Measurements from ENCODE around the gene AURKB.
A peak's percentile ranks its signal among the peaks of the same experiment; 100 is the strongest.
"Not testable (repeated sequence)": the region's sequence is repeated elsewhere in the genome, so short reads cannot be mapped to it uniquely, and the experiment has no call there.

Gene AURKB

DNA sequence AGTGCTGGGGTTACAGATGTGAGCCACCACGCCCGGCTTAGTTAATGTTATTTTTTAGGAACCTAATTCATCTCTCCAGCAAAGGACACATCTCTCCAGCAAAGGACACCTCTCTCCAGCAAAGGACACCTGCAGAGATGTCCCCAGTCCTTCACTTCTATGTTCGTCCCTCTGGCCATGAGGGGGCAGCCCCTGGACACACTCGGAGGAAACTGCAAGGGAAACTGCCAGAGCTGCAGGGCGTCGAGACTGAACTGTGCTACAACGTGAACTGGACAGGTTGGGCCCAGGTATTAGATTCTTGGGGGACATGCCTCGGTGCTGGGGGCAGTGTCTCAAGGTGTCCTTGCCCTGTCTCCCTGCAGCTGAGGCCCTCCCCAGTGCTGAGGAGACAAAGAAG, 43.4 kb upstream of the AURKB start:
- Histone ChIP-seq H3K27me3 (replicated peaks in 2 of 5; ENCODE audit: control insufficient read depth in 4 of 5, insufficient read depth in 5 of 5, low read length in 4 of 5) (no peaks in the 10 kb centered on the region), H3K36me3 (ENCODE audit: control insufficient read depth in 4 of 4, insufficient read depth in 4 of 4, low read length in 3 of 4) (peaks cover 2 to 51% (median 40%) of the 10 kb centered on the region in 4 experiments), H3K4me1 (ENCODE audit: control extremely low read depth in 1 of 4, control insufficient read depth in 4 of 4, insufficient read depth in 4 of 4, low read length in 3 of 4) (peaks cover 8 to 15% (median 13%) of the 10 kb centered on the region in 4 experiments), H3K27ac (ENCODE audit: insufficient read depth in 1 of 2, low read depth in 1 of 2, low read length in 2 of 2, poor library complexity in 1 of 2, severe bottlenecking in 2 of 2) (no peak overlapping the region), H3K9me3 (ENCODE audit: control extremely low read depth in 1 of 5, control insufficient read depth in 4 of 5, insufficient read depth in 2 of 5, low read depth in 1 of 5, low read length in 4 of 5) (no peaks in the 10 kb centered on the region), H3K4me3 (ENCODE audit: control insufficient read depth in 1 of 7, extremely low read depth in 1 of 7, insufficient read depth in 4 of 7, low read depth in 2 of 7, low read length in 6 of 7) (no peak overlapping the region)
- peak in 2 of 3 donors; percentile 7 to 23 for DNase-seq
- WGBS (ENCODE audit: insufficient coverage), result 81% methylated on average over 8 of the region's 8 CpGs
- CTCF ChIA-PET, result interaction anchor here (1.0 to 2.0 kb wide), 2 partner anchors 11 to 47 kb away, joined by 5 to 6 read pairs; no protein-coding TSS in a partner anchor
- POLR2A ChIA-PET, result no interaction called here

- not testable (repeated sequence) for H3K4me3 ChIP-seq (ENCODE audit: control insufficient read depth in 1 of 7, extremely low read depth in 1 of 7, insufficient read depth in 4 of 7, low read depth in 2 of 7, low read length in 6 of 7); H3K27me3 ChIP-seq (replicated peaks in 2 of 5; ENCODE audit: control insufficient read depth in 4 of 5, insufficient read depth in 5 of 5, low read length in 4 of 5); H3K27ac ChIP-seq (ENCODE audit: insufficient read depth in 1 of 2, low read depth in 1 of 2, low read length in 2 of 2, poor library complexity in 1 of 2, severe bottlenecking in 2 of 2); H3K9me3 ChIP-seq (ENCODE audit: control extremely low read depth in 1 of 5, control insufficient read depth in 4 of 5, insufficient read depth in 2 of 5, low read depth in 1 of 5, low read length in 4 of 5); DNase-seq
- peaks cover 2 to 33% (median 27%) of the 10 kb centered on the region in 4 experiments for H3K36me3 ChIP-seq (ENCODE audit: control insufficient read depth in 4 of 4, insufficient read depth in 4 of 4, low read length in 3 of 4)
- H3K4me1 ChIP-seq (ENCODE audit: control extremely low read depth in 1 of 4, control insufficient read depth in 4 of 4, insufficient read depth in 4 of 4, low read length in 3 of 4), result peaks cover 8 to 24% (median 19%) of the 10 kb centered on the region in 4 experiments
- 100% methylated on average over 1 of the region's 2 CpGs for WGBS (ENCODE audit: insufficient coverage)
- CTCF ChIA-PET, result interaction anchor here (0.6 to 1.2 kb wide), 2 partner anchors 28 to 237 kb away, joined by 3 read pairs; no protein-coding TSS in a partner anchor
- POLR2A ChIA-PET, result interaction anchor here (0.7 kb wide), 1 partner anchor 494 kb away, joined by 6 read pairs; no protein-coding TSS in a partner anchor
Measured at GRCh38 chr17:8251411-8251810, 41.0 kb upstream of the AURKB start.

GRCh38 chr17:8249621-8250500, 39.5 kb upstream of the AURKB start:
- peak overlapping the region; percentile 72 to 98 for H3K27ac ChIP-seq (ENCODE audit: insufficient read depth in 1 of 2, low read depth in 1 of 2, low read length in 2 of 2, poor library complexity in 1 of 2, severe bottlenecking in 2 of 2)
- peak overlapping the region; percentile 91 to 99 (median 95) for H3K4me3 ChIP-seq (ENCODE audit: control insufficient read depth in 1 of 7, extremely low read depth in 1 of 7, insufficient read depth in 4 of 7, low read depth in 2 of 7, low read length in 6 of 7)
- H3K9me3 ChIP-seq (ENCODE audit: control extremely low read depth in 1 of 5, control insufficient read depth in 4 of 5, insufficient read depth in 2 of 5, low read depth in 1 of 5, low read length in 4 of 5), result no peaks in the 10 kb centered on the region
- no peaks in the 10 kb centered on the region for H3K27me3 ChIP-seq (replicated peaks in 2 of 5; ENCODE audit: control insufficient read depth in 4 of 5, insufficient read depth in 5 of 5, low read length in 4 of 5)
- 21% methylated on average over 10 of the region's 10 CpGs for WGBS (ENCODE audit: insufficient coverage)
- CTCF ChIA-PET, result interaction anchor here (1.1 to 6.8 kb wide), 4 partner anchors 10 to 51 kb away, joined by 4 to 55 read pairs (median 6); partner anchors contain the start of gene SLC25A35
- H3K36me3 ChIP-seq (ENCODE audit: control insufficient read depth in 4 of 4, insufficient read depth in 4 of 4, low read length in 3 of 4), result peaks cover 7 to 23% (median 14%) of the 10 kb centered on the region in 4 experiments
- POLR2A ChIA-PET, result interaction anchor here (0.7 to 1.9 kb wide), 4 partner anchors 27 to 88 kb away, joined by 3 to 8 read pairs (median 6); partner anchors contain the start of gene SLC25A35
- H3K4me1 ChIP-seq (ENCODE audit: control extremely low read depth in 1 of 4, control insufficient read depth in 4 of 4, insufficient read depth in 4 of 4, low read length in 3 of 4), result peaks cover 8 to 26% (median 22%) of the 10 kb centered on the region in 4 experiments
- DNase-seq, result no peak

- peak within 1 kb of the TSS; percentile 91 to 99 (median 95) for H3K4me3 ChIP-seq (ENCODE audit: control insufficient read depth in 1 of 7, extremely low read depth in 1 of 7, insufficient read depth in 4 of 7, low read depth in 2 of 7, low read length in 6 of 7)
- ChIA-PET POLR2A (interaction anchor here (0.9 to 3.4 kb wide), 5 partner anchors 26 to 76 kb away, joined by 4 to 12 read pairs (median 7); partner anchors contain the start of gene SLC25A35), CTCF (interaction anchor here (1.1 to 6.8 kb wide), 4 partner anchors 11 to 52 kb away, joined by 4 to 55 read pairs (median 6); partner anchors contain the start of gene SLC25A35)
- peaks cover 8 to 26% (median 22%) of the 10 kb centered on the region in 4 experiments for H3K4me1 ChIP-seq (ENCODE audit: control extremely low read depth in 1 of 4, control insufficient read depth in 4 of 4, insufficient read depth in 4 of 4, low read length in 3 of 4)
- peak; percentile 95 to 97 (median 97) for DNase-seq
- peaks cover 6 to 17% (median 8%) of the 10 kb centered on the region in 4 experiments for H3K36me3 ChIP-seq (ENCODE audit: control insufficient read depth in 4 of 4, insufficient read depth in 4 of 4, low read length in 3 of 4)
- H3K27ac ChIP-seq (ENCODE audit: insufficient read depth in 1 of 2, low read depth in 1 of 2, low read length in 2 of 2, poor library complexity in 1 of 2, severe bottlenecking in 2 of 2), result peak within 1 kb of the TSS; percentile 98
- H3K27me3 ChIP-seq (replicated peaks in 2 of 5; ENCODE audit: control insufficient read depth in 4 of 5, insufficient read depth in 5 of 5, low read length in 4 of 5), result no peaks in the 10 kb centered on the region
- no peaks in the 10 kb centered on the region for H3K9me3 ChIP-seq (ENCODE audit: control extremely low read depth in 1 of 5, control insufficient read depth in 4 of 5, insufficient read depth in 2 of 5, low read depth in 1 of 5, low read length in 4 of 5)
- under 1% methylated on average over 55 of the region's 58 CpGs for whole genome bisulfite sequencing (ENCODE audit: insufficient coverage)
Measured at GRCh38 chr17:8248751-8249607, 38.6 kb upstream of the AURKB start, which contains the start of gene PFAS. PFAS (plus strand) TSS chr17:8249289; CDS start chr17:8253938, 4,649 bp downstream.

DNA sequence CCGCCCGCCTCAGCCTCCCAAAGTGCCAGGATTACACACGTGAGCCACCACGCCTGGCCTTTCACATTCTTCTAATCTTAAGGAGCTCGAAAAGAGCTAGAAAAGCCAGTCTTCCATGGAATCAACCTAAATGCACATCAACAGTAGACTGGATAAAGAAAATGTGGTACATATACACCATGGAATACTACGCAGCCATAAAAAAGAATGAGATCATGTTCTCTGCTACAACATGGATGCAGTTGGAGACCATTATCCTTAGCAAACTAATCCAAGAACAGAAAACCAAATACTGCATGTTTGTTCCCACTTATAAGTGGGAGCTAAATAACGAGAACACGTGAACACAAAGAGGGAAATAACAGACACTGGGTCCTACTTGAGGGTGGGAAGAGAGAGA, 34.4 kb upstream of the AURKB start:
- no peak overlapping the region for H3K4me3 ChIP-seq (ENCODE audit: control insufficient read depth in 1 of 7, extremely low read depth in 1 of 7, insufficient read depth in 4 of 7, low read depth in 2 of 7, low read length in 6 of 7)
- no peaks in the 10 kb centered on the region for H3K27me3 ChIP-seq (replicated peaks in 2 of 5; ENCODE audit: control insufficient read depth in 4 of 5, insufficient read depth in 5 of 5, low read length in 4 of 5)
- H3K36me3 ChIP-seq (ENCODE audit: control insufficient read depth in 4 of 4, insufficient read depth in 4 of 4, low read length in 3 of 4), result peaks cover 4 to 31% (median 9%) of the 10 kb centered on the region in 4 experiments
- no peaks in the 10 kb centered on the region for H3K9me3 ChIP-seq (ENCODE audit: control extremely low read depth in 1 of 5, control insufficient read depth in 4 of 5, insufficient read depth in 2 of 5, low read depth in 1 of 5, low read length in 4 of 5)
- ChIA-PET POLR2A (interaction anchor here (1.5 kb wide), 1 partner anchor 18 kb away, joined by 3 read pairs; no protein-coding TSS in a partner anchor), CTCF (interaction anchor here (0.6 to 6.8 kb wide), 5 partner anchors 8 to 139 kb away, joined by 3 to 55 read pairs (median 10); no protein-coding TSS in a partner anchor)
- 100% methylated on average over 2 of the region's 8 CpGs for WGBS (ENCODE audit: insufficient coverage)
- no peak overlapping the region for H3K27ac ChIP-seq (ENCODE audit: insufficient read depth in 1 of 2, low read depth in 1 of 2, low read length in 2 of 2, poor library complexity in 1 of 2, severe bottlenecking in 2 of 2)
- DNase-seq, result no peak
- peaks cover 5 to 18% (median 14%) of the 10 kb centered on the region in 4 experiments for H3K4me1 ChIP-seq (ENCODE audit: control extremely low read depth in 1 of 4, control insufficient read depth in 4 of 4, insufficient read depth in 4 of 4, low read length in 3 of 4)

DNA sequence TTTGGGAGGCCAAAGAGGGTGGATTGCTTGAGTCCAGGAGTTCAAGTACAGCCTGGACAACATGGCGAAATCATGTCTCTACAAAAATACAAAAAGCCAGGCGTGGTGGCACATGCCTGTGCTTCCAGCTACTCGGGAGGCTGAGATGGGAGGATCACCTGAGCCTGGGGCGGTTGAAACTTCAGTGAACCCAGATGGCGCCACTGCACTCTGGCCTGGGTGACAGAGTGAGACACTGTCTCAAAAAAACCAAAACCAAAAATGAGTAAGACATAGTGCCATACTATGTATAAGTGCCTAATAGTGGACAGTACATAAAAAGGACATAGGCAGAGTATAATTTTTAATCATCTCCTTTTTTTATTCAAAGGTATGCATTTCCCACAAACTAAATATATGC, 33.5 kb upstream of the AURKB start:
- POLR2A ChIA-PET, result interaction anchor here (0.8 to 1.5 kb wide), 2 partner anchors 17 to 19 kb away, joined by 3 read pairs; no protein-coding TSS in a partner anchor
- Histone ChIP-seq H3K27me3 (replicated peaks in 2 of 5; ENCODE audit: control insufficient read depth in 4 of 5, insufficient read depth in 5 of 5, low read length in 4 of 5) (no peaks in the 10 kb centered on the region), H3K4me1 (ENCODE audit: control extremely low read depth in 1 of 4, control insufficient read depth in 4 of 4, insufficient read depth in 4 of 4, low read length in 3 of 4) (peaks cover 0 to 12% (median 9%) of the 10 kb centered on the region in 4 experiments), H3K36me3 (ENCODE audit: control insufficient read depth in 4 of 4, insufficient read depth in 4 of 4, low read length in 3 of 4) (peaks cover 4 to 40% (median 13%) of the 10 kb centered on the region in 4 experiments), H3K27ac (ENCODE audit: insufficient read depth in 1 of 2, low read depth in 1 of 2, low read length in 2 of 2, poor library complexity in 1 of 2, severe bottlenecking in 2 of 2) (no peak overlapping the region), H3K4me3 (ENCODE audit: control insufficient read depth in 1 of 7, extremely low read depth in 1 of 7, insufficient read depth in 4 of 7, low read depth in 2 of 7, low read length in 6 of 7) (no peak overlapping the region), H3K9me3 (ENCODE audit: control extremely low read depth in 1 of 5, control insufficient read depth in 4 of 5, insufficient read depth in 2 of 5, low read depth in 1 of 5, low read length in 4 of 5) (no peaks in the 10 kb centered on the region)
- DNase-seq, result peak in 2 of 3 donors; percentile 23 to 46
- 96% methylated on average over 4 of the region's 5 CpGs for WGBS (ENCODE audit: insufficient coverage)
- CTCF ChIA-PET, result interaction anchor here (1.0 to 6.8 kb wide), 6 partner anchors 7 to 59 kb away, joined by 3 to 55 read pairs (median 7); partner anchors contain the start of gene SLC25A35
